Fibroblast of gingiva (primary cell): ENCODE data around the gene RFX8.
"Not testable (repeated sequence)": the region's sequence is repeated elsewhere in the genome, so short reads cannot be mapped to it uniquely, and the experiment has no call there.

Source experiments
- DNase-seq: peaks from one replicate; pipeline ENCODE4 v3.0.0-alpha.2; 2011; ENCODE audit warnings: low read depth

RFX8 gene

DNA sequence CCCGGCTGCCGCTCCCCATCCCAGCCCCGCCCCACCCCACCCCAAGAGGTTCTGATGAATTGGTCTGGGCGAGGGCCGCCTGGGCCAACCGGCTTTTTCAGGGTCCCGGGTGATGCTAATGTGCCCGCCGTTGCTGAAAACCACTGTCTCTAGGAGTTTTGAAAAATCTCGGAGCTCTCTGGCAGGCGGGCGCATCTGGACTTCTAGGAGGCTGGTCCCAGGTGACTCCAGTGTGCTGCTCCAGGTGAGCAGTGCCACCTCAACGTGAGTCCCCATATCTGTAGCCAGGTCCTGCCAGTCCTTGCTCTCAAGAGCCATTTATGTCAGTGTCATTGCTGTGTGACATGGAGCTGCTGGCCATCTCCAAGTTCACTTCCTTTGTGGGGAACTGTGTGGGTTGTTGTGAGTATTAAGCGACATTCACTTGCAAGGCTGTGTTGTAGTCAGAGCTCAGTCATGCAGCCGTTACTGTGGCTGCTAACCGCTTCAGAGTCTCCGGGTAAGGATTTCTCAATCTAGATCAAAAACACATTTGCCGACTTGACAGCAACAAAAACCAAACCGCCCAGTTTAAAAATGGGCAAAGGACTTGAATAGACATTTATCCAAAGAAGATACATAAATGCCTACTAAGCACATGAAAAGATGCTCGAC is at the start of gene RFX8:
Gene RFX8 (minus strand): TSS at position 382 of the 654 bp plus-strand sequence. CDS start 8,264 bp downstream, outside the sequence.
- peak; percentile 93 for DNase-seq

DNA sequence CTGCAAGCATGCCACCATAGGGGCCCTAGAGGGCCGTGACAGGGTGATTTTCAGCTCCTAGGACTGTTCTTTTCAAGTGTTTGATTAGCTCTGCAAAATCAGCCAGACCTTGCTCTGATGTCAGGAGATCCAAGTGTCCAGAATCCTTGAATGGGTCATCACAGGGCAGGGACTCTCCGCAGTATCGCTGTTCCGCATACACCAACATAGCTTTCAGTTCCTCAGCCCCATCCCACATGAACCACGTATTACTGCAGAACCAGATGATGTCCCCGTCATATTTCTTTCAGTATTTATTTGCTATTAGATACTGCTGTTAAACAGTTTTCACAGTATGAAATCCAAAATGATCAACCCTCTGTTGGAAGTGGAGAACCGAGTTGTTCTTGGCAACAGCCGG is 46.6 kb upstream of the RFX8 start:
- DNase-seq: no peak

DNA sequence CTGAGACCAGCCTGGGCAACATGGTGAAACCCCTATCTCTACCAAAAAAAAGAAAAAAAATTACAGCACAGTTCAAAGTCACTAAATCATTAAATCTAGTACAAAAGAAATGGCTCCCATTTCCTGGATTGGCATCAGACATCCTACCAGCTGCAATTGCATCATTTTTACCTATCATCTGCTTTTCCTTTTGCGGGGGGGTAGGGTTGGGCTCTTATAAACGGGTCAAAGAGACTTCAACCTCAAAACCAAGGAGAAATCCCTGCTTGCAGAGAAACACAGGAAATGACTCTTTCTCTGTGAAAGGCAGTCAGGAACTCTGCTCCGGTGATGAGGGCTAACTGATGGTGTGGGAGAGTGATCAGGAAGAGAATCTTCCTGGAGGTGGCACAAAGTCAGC is 45.3 kb upstream of the RFX8 start:
- DNase-seq: no peak

- peak; percentile 59 for DNase-seq
Observed at GRCh38 chr2:101518578-101519492, 43.9 kb upstream of the RFX8 start.

DNA sequence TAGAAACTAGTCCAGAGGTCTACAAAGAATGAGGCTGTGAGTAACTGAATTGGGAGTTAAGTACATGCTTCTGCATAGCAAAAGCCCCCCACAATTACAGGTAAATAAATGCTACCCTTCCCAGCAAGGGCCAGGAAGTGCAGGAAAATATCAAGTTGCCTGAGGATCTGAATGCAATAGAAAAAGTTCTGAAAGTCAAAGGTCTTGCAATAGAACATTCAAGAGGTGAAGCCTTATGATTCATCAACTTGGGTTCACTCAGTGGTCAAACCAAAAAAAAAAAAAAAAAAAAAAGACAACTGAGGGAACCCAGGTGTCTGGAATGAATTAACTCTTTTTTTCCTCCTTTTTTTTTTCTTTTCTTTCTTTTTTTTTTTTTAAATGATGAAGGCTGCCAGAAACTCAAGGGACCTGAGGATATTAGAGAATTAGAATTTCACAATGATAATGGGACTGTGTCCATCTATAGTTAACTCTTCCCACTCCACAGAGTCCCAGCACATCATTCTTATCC is 42.9 kb upstream of the RFX8 start:
- peak; percentile 47 for DNase-seq

DNA sequence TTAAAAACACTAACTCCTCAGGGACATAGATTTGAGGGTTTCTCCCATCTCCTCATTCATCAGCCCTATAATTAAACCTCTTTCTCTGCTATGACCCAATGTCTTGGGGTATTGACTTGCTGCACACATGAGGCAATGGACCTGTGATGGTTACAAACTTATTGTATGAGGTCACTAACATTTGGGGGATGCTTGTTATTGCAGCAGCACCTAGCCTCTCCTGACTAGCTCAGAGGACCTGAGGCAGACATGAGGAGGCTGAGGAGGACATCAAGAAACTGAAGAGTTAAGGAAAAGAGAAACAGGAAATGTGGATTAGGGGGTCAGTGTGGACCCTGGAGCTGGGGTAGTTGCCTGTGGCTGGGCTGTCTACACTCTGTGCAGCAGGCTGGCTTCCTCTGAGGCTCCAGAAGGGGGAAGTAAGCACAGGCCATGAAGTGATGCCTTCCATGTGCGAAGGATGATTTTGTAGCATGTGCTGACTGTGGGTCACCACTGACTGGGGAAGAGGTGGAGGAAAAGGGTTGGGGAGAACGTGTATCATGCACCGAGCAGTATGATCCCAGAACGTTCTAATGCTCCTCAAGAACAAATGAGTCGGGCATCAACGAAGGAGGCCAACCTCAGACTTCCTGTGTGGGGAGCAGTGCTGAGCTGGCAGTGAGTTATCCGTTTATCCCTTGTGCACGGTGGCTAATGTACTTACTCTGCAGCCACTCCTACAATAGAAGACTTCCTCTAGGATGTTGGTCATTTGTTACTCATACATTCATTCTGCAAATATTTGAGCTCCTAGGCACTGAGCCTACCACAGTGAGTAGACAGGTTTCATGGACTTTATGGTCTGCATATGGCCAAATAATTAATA is 42.1 kb upstream of the RFX8 start:
- peak; percentile 65 for DNase-seq

GRCh38 chr2:101516349-101516748 is 41.4 kb upstream of the RFX8 start:
- DNase-seq: no peak

DNA sequence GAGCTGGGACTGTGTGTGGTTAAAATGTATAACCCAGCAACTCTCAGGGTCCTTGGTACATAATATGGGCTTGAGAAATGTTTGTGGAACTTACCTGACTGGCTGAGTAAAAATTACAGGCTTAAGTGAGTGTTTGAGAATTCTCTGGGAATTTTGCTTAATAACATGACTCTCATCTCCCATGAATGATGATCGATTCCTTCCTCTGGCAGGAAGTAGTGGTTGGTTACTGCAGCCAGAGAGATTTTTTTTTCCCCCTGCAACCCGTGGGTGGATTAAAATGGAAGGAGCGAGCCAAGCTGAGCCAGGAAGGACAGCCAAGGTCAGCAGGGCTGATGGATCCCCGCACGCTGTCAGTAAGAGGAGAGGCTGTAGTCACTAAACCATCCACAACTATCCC is 40.6 kb upstream of the RFX8 start:
- peak; percentile 18 for DNase-seq

GRCh38 chr2:101512993-101513392 is 38.1 kb upstream of the RFX8 start:
- no peak for DNase-seq

GRCh38 chr2:101511381-101511780 is 36.5 kb upstream of the RFX8 start:
- DNase-seq: no peak

DNA sequence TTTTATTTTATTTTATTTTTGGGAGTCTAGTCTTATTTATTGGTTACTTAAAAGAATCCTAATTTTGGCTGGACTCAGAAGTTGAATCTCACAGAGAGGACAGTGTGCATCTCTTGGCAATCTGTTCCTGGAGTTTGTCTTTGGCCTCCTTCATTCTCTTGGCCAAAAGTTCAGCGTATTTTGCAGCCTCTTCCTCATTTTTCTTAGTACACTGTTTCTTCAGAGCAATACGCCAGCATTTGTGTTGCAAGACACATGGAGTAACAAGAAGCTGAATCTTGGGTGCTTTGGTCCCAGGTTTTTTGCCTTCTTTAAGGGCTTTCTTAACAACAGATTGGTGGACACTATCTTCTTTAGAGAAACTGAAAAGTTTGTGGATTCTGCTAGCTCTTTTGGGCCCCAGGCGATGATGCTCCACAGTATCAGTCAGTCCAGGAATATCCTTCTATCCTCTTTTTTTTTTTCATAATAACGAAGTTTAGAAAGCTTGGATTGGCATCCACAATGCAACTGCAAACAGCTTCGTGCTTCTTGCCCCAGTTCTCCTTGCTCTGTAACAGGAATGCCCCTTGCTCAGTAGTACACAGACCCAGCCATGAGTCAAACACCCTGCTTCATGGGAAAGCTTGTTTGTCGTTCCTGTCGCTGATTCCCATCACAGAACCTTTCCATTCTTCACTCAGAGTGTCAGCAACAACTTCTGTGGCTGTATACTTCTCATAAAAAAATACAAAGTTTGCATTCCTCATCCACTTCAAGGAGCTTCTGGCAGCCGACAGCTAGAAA is 34.8 kb upstream of the RFX8 start:
- DNase-seq: peak; percentile 79

- no peak for DNase-seq
Observed at GRCh38 chr2:101508636-101509035, 33.7 kb upstream of the RFX8 start.

- not testable (repeated sequence) for DNase-seq
Observed at GRCh38 chr2:101505276-101505675, 30.4 kb upstream of the RFX8 start.

- DNase-seq: not testable (repeated sequence)
Observed at GRCh38 chr2:101504744-101505143, 29.8 kb upstream of the RFX8 start.

GRCh38 chr2:101502095-101502494 is 27.2 kb upstream of the RFX8 start:
- no peak for DNase-seq

DNA sequence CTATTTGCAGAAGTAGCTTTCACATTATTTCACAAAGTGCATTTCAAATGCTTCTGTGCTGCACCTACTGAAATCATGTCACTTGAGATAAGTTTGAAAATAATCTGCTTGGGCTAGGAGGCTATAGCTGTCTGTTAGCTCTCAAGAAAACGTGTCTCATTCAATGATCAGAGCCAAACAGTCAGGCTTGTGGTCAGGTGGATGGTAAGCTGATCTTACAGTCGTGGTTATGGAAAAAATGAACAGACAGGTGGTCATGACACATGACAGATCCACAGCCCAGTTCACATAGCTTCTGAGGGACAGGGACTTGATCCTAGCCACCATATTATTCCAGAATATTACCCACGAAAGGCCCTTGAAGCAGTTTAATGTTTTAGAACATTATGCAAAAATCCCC is 26.5 kb upstream of the RFX8 start:
- no peak for DNase-seq

- no peak for DNase-seq
Observed at GRCh38 chr2:101500860-101501259, 25.9 kb upstream of the RFX8 start.

GRCh38 chr2:101500180-101500579 is 25.3 kb upstream of the RFX8 start:
- peak; percentile 50 for DNase-seq

DNA sequence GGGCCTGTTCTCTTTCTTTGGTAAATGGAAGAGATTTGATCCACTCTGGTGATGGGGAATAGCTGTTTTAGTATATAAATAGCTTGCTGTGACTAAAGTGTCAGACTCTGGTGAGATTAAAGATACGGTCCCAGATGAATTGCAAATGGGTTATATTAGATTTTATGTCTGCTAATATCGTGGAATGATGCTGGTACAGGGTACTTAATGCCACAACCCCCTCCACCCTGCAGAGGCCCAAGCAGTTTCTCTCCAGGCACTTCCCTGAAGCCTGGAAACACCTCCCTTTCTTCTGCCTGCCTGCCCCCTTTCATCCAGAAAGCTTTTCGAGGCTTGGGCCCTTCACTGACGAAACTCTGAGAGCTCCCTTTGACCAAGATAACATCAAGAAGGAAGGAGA is 21.4 kb upstream of the RFX8 start:
- DNase-seq: no peak

DNA sequence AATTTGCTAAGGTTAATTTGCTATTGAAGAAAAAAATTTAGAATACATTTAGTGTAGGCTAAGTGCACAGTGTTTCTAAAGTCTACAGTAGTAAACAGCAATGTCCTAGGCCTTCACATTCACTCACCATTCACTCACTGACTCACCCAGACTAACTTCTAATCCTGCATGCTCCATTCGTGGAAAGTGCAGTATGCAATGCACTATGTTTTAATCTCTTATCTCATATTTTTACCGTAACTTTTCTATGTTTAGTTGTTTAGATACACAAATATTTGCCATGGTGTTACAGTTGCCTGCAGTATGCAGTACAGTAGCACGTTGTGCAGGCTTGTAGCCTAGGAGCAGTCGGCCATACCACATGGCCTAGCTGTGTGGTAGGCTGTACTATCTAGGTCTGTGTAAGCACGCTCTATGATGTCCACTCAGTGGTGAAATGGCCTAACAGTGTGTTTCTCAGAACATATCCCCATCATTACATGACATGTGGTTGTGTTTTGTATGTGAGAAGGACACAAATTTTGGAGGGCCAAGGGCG is 18.1 kb upstream of the RFX8 start:
- no peak for DNase-seq

GRCh38 chr2:101486994-101487393 is 12.1 kb upstream of the RFX8 start:
- no peak for DNase-seq
